HepG2 (cell line): ENCODE measurements around the gene PISD. TPM values are rescaled to one million over a fixed set of nuclear protein-coding genes. Genes with fewer than 3 reads are reported as not detected.

Experiments
- ATAC-seq: fragments of 200-7000 bp; cut with Tn5 transposase; 3 replicates; pipeline ENCODE4 v1.9.1; 2020; ENCODE audit warnings: mild to moderate bottlenecking, moderate library complexity
- BruUV-seq: library from RNA; stranded (reverse); fragments of 400-500 nt; replicated peaks from 2 replicates; lab custom pipeline; 2021; lab: Mats Ljungman, UMichigan
- CTCF ChIA-PET: fragments of 300-600 bp; formaldehyde crosslinking; extraction: SDS; loops from one replicate; lab custom pipeline; 2021; ENCODE audit warnings: low total read pairs, inconsistent platforms, low intra/inter-chr PET ratio; lab: Yijun Ruan, JAX
- POLR2A ChIA-PET: fragments of 350-600 bp; sonication (Branson Sonifier 250); formaldehyde crosslinking; loops from one replicate; lab custom pipeline; 2020; ENCODE audit warnings: antibody characterized with exemption, inconsistent platforms; lab: Yijun Ruan, JAX
- DNase-seq: peaks from one replicate; pipeline ENCODE4 v3.0.0-alpha.2; 2015; ENCODE audit warnings: low spot score
- FAIRE-seq: peaks from 3 replicates; lab custom pipeline; 2011; peaks lifted over from hg19 to GRCh38; lab: Jason Lieb, UNC
- H2AFZ ChIP-seq: one replicate; pipeline ENCODE4 v1.6.1; 2011; ENCODE audit warnings: low read length, inconsistent platforms
- H3K27ac ChIP-seq: fragments of 300-600 bp; 3 replicates; pipeline ENCODE4 v1.8.0; 2011; ENCODE audit warnings: mixed run types, mild to moderate bottlenecking, mixed read lengths, low read length, inconsistent platforms; ENCODE audit not compliant: insufficient read depth; ENCODE audit errors: extremely low read length
- H3K27me3 ChIP-seq, 2 experiments: fragments of 200-600 bp in 1 of 2; 2 replicates in 1 of 2; 3 replicates in 1 of 2; pipeline versions ENCODE4 v1.6.0 to v1.8.0; 2011; ENCODE audit warnings: low read length in 2 of 2, mild to moderate bottlenecking in 2 of 2, moderate library complexity in 2 of 2, inconsistent platforms in 1 of 2; ENCODE audit not compliant: insufficient read depth in 2 of 2, control insufficient read depth in 1 of 2
- H3K36me3 ChIP-seq, 2 experiments: fragments of 200-600 bp in 1 of 2; replicated peaks in 1 of 2; 2 replicates in 1 of 2; 3 replicates in 1 of 2; pipeline versions ENCODE4 v1.5.1 to v1.8.0; 2011; ENCODE audit warnings: low read length in 2 of 2, inconsistent platforms in 1 of 2; ENCODE audit not compliant: insufficient read depth in 2 of 2, control insufficient read depth in 1 of 2
- H3K4me1 ChIP-seq: 2 replicates; pipeline ENCODE4 v1.5.1; 2012; ENCODE audit warnings: low read length, inconsistent platforms; ENCODE audit not compliant: insufficient read depth
- H3K4me2 ChIP-seq: 2 replicates; pipeline ENCODE4 v1.6.0; 2011; ENCODE audit warnings: low read depth, low read length, inconsistent platforms
- H3K4me3 ChIP-seq, 3 experiments: fragments of 200-600 bp in 1 of 3; sonication (generic), shearing (Covaris generic) in 1 of 3; replicated peaks in 1 of 3; 2 replicates each; pipeline ENCODE4 v1.5.1; 2011 to 2016; ENCODE audit warnings: low read length in 3 of 3, inconsistent platforms in 2 of 3, low read depth in 2 of 3, mild to moderate bottlenecking in 2 of 3, control low read depth in 1 of 3, mixed read lengths in 1 of 3; ENCODE audit not compliant: insufficient read depth in 1 of 3
- H3K79me2 ChIP-seq: one replicate; pipeline ENCODE4 v1.6.1; 2011; ENCODE audit warnings: low read length, inconsistent platforms; ENCODE audit not compliant: insufficient read depth
- H3K9ac ChIP-seq: 2 replicates; pipeline ENCODE4 v1.6.0; 2011; ENCODE audit warnings: mild to moderate bottlenecking, low read depth, low read length, inconsistent platforms; ENCODE audit not compliant: insufficient read depth
- H3K9me3 ChIP-seq: 2 replicates; pipeline ENCODE4 v1.5.1; 2012; ENCODE audit warnings: mild to moderate bottlenecking, low read length
- H4K20me1 ChIP-seq: 2 replicates; pipeline ENCODE4 v1.6.0; 2011; ENCODE audit warnings: inconsistent platforms, mild to moderate bottlenecking, low read length, moderate library complexity; ENCODE audit not compliant: insufficient read depth
- BORCS8-MEF2B ChIP-seq: sonication (generic); formaldehyde crosslinking; IDR thresholded peaks from 2 replicates; pipeline ENCODE4 v1.8.0; 2022; ENCODE audit warnings: mild to moderate bottlenecking, missing genetic modification reagents
- CTCF ChIP-seq: sonication (generic); formaldehyde crosslinking; IDR thresholded peaks from 2 replicates; pipeline ENCODE4 v1.5.0; 2020; ENCODE audit warnings: mild to moderate bottlenecking, missing genetic modification reagents, moderate library complexity
- GATA4 ChIP-seq: sonication (generic); IDR thresholded peaks from 2 replicates; pipeline ENCODE4 v1.6.1; 2016; ENCODE audit warnings: antibody characterized with exemption, low read depth, borderline replicate concordance
- GATAD2A ChIP-seq: IDR thresholded peaks from 2 replicates; pipeline ENCODE4 v1.6.1; 2016
- KDM2A ChIP-seq: sonication (generic); formaldehyde crosslinking; IDR thresholded peaks from 2 replicates; pipeline ENCODE4 v1.4.0; 2020; ENCODE audit warnings: low read depth, missing genetic modification reagents, borderline replicate concordance
- KLF6 ChIP-seq: IDR thresholded peaks from 2 replicates; pipeline ENCODE4 v1.8.0; 2016; ENCODE audit warnings: missing biosample characterization, missing genetic modification reagents
- MAX ChIP-seq: IDR thresholded peaks from 2 replicates; pipeline ENCODE4 v1.6.1; 2012; ENCODE audit warnings: inconsistent platforms
- MEF2D ChIP-seq: sonication (generic); formaldehyde crosslinking; IDR thresholded peaks from 2 replicates; pipeline ENCODE4 v1.5.1; 2020; ENCODE audit warnings: mild to moderate bottlenecking, missing genetic modification reagents
- NBN ChIP-seq: fragments of 450-650 bp; conservative IDR thresholded peaks from 2 replicates; pipeline ENCODE4 v1.6.1; 2017
- RBM22 ChIP-seq: fragments of 200-400 bp; formaldehyde crosslinking; optimal IDR thresholded peaks from 2 replicates; pipeline ENCODE3; 2017; ENCODE audit warnings: mild to moderate bottlenecking, low read length, moderate library complexity
- SNAPC2 ChIP-seq: sonication (generic); formaldehyde crosslinking; IDR thresholded peaks from 2 replicates; pipeline ENCODE4 v1.8.1; 2022; ENCODE audit warnings: mild to moderate bottlenecking, missing genetic modification reagents
- TGIF2 ChIP-seq: IDR thresholded peaks from 2 replicates; pipeline ENCODE4 v1.6.1; 2016; ENCODE audit warnings: control low read depth, missing compliant biosample characterization
- ZNF10 ChIP-seq: sonication (generic); formaldehyde crosslinking; IDR thresholded peaks from 2 replicates; pipeline ENCODE4 v1.4.0; 2020; ENCODE audit warnings: mild to moderate bottlenecking, low read depth, missing genetic modification reagents, borderline replicate concordance
- ZNF121 ChIP-seq: sonication (generic); formaldehyde crosslinking; IDR thresholded peaks from 2 replicates; pipeline ENCODE4 v1.5.0; 2020; ENCODE audit warnings: mild to moderate bottlenecking, missing genetic modification reagents
- ZNF263 ChIP-seq: sonication (generic); formaldehyde crosslinking; IDR thresholded peaks from 2 replicates; pipeline ENCODE4 v1.4.0; 2020; ENCODE audit warnings: missing genetic modification reagents
- ZNF484 ChIP-seq: sonication (generic); formaldehyde crosslinking; IDR thresholded peaks from 2 replicates; pipeline ENCODE4 v1.5.1; 2020; ENCODE audit warnings: mild to moderate bottlenecking, low read depth, missing genetic modification reagents, borderline replicate concordance
- ZNF577 ChIP-seq: sonication (generic); formaldehyde crosslinking; IDR thresholded peaks from 2 replicates; pipeline ENCODE4 v1.4.0; 2020; ENCODE audit warnings: mild to moderate bottlenecking, low read depth, missing genetic modification reagents, borderline replicate concordance
- ZNF777 ChIP-seq: sonication (generic); formaldehyde crosslinking; IDR thresholded peaks from 2 replicates; pipeline ENCODE4 v1.4.0; 2020; ENCODE audit warnings: missing genetic modification reagents
- ZNF781 ChIP-seq: sonication (generic); formaldehyde crosslinking; IDR thresholded peaks from 2 replicates; pipeline ENCODE4 v1.5.1; 2020; ENCODE audit warnings: borderline replicate concordance, mild to moderate bottlenecking, missing genetic modification reagents; ENCODE audit errors: not compliant biosample characterization
- WGBS: methylation state at CpG from one replicate; pipeline ENCODE4 v1.1.6; 2017; ENCODE audit warnings: low lambda C conversion rate; 5-methylcytosine and 5-hydroxymethylcytosine counted together
- in situ Hi-C: cut with HindIII; loops from 2 replicates; pipeline ENCODE4 v1.10.0; 2017; ENCODE audit warnings: low pct_unique_long_range_greater_than_20kb; ENCODE audit not compliant: extremely low pct_ligation_motif_present
- intact Hi-C: fragments of 100-400 bp; cut with micrococcal nuclease; formaldehyde crosslinking; loops from one replicate; pipeline ENCODE4 v1.10.0; 2022; ENCODE audit not compliant: unreplicated experiment
- polyA plus RNA-seq, 8 experiments: library from polyadenylated mRNA; depleted of rRNA in 3 of 8; stranded (reverse) in 7 of 8; unstranded in 1 of 8; fragments of >200 nt; fragmentation: Illumina TruSeq in 4 of 8; extraction: Trizol in 4 of 8; gene quantifications; 2 replicates each; pipeline versions ENCODE4 v1.2.1 to v1.2.3, GENCODE V29; 2011 to 2016; ENCODE audit warnings: low read depth in 4 of 8, missing spikeins in 1 of 8, mixed read lengths in 1 of 8; ENCODE audit not compliant: insufficient read depth in 1 of 8
- total RNA-seq, 5 experiments: library from RNA; depleted of rRNA; stranded (reverse); fragments of >200 nt; fragmentation: Illumina TruSeq; extraction: Trizol; gene quantifications; 2 replicates each; pipeline ENCODE4 v1.2.3, GENCODE V29; 2016; ENCODE audit warnings: low read depth in 1 of 5
- TF ChIP-seq, protein P1 (sequence below): sonication (generic); formaldehyde crosslinking; IDR thresholded peaks from 2 replicates; pipeline ENCODE4 v1.4.0; 2020; ENCODE audit warnings: missing genetic modification reagents

The PISD gene
- total and polyA plus RNA-seq, 2 of the 13 experiments (the other 11 are each of a cell fraction or from before 2014, with no cell fraction given): 30.1 to 47.7 TPM

- peak overlapping the region; percentile 17 for H3K27ac ChIP-seq
- peaks cover 25% of the 10 kb centered on the region for H3K4me1 ChIP-seq
- ATAC-seq (peak; percentile 73), DNase-seq (peak; percentile 39), FAIRE-seq (no peak)
- BruUV-seq: no TSS peak
- H3K79me2 ChIP-seq: peaks cover 2% of the 10 kb centered on the region
- H3K9ac ChIP-seq: no peak overlapping the region
- in situ Hi-C loops (no loop called here), intact Hi-C loops (loop anchor here (5.0 kb wide), 1 partner anchor 43 kb away; no protein-coding TSS in a partner anchor)
- H3K9me3 ChIP-seq: no peaks in the 10 kb centered on the region
- no peaks in the 10 kb centered on the region for H4K20me1 ChIP-seq
- H2AFZ ChIP-seq: no peak overlapping the region
- H3K4me2 ChIP-seq: peak overlapping the region; percentile 13; the same call in 1 of the 2 replicates
- peaks cover 24 to 49% of the 10 kb centered on the region in 2 experiments; a peak in 4 of 5 replicates for H3K36me3 ChIP-seq
- ChIA-PET POLR2A (interaction anchor here (1.0 kb wide), 1 partner anchor 26 kb away, joined by 3 read pairs; no protein-coding TSS in a partner anchor), CTCF (no interaction called here)
- 69% methylated on average over 9 of the region's 17 CpGs for WGBS
- H3K27me3 ChIP-seq: no peaks in the 10 kb centered on the region
- no peak overlapping the region for H3K4me3 ChIP-seq
- no peak for TF ChIP-seq ZNF777
- peak; percentile 59; the same call in 1 of the 2 replicates for TF ChIP-seq ZNF263 (CRISPR knock-in tag)
- TF ChIP-seq KDM2A (CRISPR knock-in tag): 0 out of 2 replicates have a peak, but pooled peaks have one; percentile 26
- TF ChIP-seq ZNF577 (CRISPR knock-in tag): no peak
- TF ChIP-seq BORCS8-MEF2B (CRISPR knock-in tag): no peak
- TF ChIP-seq ZNF781: no peak
- peak; percentile 26; the same call in 1 of the 2 replicates for TF ChIP-seq GATAD2A (CRISPR knock-in tag)
- peak; percentile 32; the same call in 1 of the 2 replicates for TF ChIP-seq MAX
- TF ChIP-seq TGIF2: no peak
- no peak for TF ChIP-seq ZNF484 (CRISPR knock-in tag)
- TF ChIP-seq CTCF: peak; percentile 24; the same call in 1 of the 2 replicates
- no peak for TF ChIP-seq GATA4
- TF ChIP-seq, protein P1, sequence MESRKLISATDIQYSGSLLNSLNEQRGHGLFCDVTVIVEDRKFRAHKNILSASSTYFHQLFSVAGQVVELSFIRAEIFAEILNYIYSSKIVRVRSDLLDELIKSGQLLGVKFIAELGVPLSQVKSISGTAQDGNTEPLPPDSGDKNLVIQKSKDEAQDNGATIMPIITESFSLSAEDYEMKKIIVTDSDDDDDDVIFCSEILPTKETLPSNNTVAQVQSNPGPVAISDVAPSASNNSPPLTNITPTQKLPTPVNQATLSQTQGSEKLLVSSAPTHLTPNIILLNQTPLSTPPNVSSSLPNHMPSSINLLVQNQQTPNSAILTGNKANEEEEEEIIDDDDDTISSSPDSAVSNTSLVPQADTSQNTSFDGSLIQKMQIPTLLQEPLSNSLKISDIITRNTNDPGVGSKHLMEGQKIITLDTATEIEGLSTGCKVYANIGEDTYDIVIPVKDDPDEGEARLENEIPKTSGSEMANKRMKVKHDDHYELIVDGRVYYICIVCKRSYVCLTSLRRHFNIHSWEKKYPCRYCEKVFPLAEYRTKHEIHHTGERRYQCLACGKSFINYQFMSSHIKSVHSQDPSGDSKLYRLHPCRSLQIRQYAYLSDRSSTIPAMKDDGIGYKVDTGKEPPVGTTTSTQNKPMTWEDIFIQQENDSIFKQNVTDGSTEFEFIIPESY (CRISPR knock-in tag): 0 out of 2 replicates have a peak, but pooled peaks have one; percentile 15
- no peak for TF ChIP-seq SNAPC2 (CRISPR knock-in tag)
- TF ChIP-seq NBN: no peak
- TF ChIP-seq ZNF10 (CRISPR knock-in tag): no peak
- TF ChIP-seq RBM22: no peak
- TF ChIP-seq KLF6 (CRISPR knock-in tag): no peak
- TF ChIP-seq ZNF121 (CRISPR knock-in tag): 0 out of 2 replicates have a peak, but pooled peaks have one; percentile 26
- 0 out of 2 replicates have a peak, but pooled peaks have one; percentile 52 for TF ChIP-seq MEF2D
These were observed 57.0 kb downstream of the PISD start for GRCh38 chr22:31604746-31605705.
